Activated CD4-positive, CD25-positive, alpha-beta regulatory T cell treated with anti-CD3 and anti-CD28 coated beads, Interleukin-2, amount 50 U/mL, for 16 hours (primary cell): ENCODE data around the gene SHC2.
"Not testable (repeated sequence)": the region's sequence is repeated elsewhere in the genome, so short reads cannot be mapped to it uniquely, and the experiment has no call there.

Experiments used
- DNase-seq: peaks from one replicate; pipeline ENCODE4 v3.0.0-alpha.2; 2020; ENCODE audit warnings: low read depth, low spot score

SHC2 gene

DNA sequence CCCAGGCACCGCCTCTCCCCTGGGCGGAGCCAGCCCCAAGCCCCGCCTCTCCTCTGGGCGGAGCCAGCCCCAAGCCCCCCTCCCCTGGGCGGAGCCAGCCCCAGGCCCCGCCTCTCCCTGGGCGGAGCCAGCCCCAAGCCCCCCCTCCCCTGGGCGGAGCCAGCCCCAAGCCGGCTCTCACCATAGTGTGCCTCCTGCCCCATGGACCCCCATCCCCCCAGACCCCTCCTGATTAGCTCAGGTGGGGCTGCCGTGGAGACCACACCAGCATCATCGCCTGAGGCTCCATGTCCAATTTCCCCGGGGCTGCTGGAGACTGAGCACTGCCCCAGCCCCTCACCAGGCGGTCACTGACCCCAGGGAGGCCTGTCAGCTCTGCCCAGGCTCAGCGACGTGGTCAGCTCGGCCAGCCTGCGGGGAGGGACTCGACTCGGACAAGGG lies 31.3 kb upstream of the SHC2 start:
- no peak for DNase-seq

DNA sequence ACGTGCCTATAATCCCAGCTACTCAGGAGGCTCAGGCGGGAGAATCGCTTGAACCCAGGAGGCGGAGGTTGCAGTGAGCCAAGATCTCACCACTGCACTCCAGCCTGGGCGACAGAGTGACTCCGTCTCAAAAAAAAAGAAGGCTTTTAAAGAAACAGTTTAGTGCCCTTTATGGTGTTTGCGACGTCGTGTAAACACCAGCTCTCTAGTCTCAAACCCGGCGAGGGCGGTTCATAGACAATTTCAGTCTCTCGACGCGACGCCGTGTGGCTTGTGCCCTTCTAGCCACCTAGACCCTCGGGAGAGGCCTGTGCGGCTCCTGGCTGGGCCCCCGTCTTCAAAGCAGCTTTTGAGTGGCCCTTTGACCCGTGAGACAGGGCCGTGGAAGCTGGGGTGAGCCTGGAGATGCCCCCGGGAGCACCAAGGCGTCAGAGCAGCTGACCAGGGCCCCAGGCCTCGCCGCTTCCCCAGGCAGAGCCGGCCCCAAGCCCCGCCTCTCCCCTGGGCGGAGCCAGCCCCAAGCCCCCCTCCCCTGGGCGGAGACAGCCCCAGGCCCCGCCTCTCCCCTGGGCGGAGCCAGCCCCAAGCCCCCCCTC lies 30.4 kb upstream of the SHC2 start:
- DNase-seq = no peak

DNA sequence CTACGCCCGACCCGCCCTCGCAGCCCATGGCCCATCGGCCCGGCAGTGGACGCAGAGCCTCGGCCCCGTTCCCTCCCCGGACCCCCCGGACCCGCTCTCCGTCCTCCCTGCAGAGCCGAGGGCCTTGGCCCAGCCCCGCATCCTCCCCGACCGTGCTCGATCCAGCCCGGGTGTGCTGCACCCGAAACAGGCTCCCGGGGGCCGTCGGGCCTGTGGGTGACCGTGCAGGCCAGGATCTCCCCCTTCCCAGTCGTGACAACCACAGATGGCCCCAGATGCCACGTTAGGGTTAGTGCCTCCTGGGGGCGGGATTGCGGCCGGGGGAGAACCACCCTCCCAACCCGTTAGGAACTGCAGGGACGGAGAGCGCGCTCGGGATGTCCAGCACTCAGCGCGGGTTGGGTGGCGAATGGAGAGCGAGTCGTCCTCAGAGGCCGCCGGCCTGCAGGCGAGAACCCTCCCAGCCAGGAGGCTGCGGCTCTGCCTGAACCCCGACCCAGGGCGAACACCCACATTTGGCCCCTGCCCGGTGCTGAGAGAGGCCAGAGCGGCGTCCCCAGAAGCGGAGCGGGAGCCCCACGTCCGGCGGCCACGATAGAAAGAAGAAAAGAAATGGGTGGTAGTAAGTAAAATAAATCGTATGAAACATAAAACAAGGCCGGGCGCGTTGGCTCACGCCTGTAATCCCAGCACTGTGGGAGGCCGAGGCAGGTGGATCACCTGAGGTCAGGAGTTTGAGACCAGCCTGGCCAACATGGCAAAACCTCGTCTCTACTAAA lies 28.8 kb upstream of the SHC2 start:
- DNase-seq = no peak

DNA sequence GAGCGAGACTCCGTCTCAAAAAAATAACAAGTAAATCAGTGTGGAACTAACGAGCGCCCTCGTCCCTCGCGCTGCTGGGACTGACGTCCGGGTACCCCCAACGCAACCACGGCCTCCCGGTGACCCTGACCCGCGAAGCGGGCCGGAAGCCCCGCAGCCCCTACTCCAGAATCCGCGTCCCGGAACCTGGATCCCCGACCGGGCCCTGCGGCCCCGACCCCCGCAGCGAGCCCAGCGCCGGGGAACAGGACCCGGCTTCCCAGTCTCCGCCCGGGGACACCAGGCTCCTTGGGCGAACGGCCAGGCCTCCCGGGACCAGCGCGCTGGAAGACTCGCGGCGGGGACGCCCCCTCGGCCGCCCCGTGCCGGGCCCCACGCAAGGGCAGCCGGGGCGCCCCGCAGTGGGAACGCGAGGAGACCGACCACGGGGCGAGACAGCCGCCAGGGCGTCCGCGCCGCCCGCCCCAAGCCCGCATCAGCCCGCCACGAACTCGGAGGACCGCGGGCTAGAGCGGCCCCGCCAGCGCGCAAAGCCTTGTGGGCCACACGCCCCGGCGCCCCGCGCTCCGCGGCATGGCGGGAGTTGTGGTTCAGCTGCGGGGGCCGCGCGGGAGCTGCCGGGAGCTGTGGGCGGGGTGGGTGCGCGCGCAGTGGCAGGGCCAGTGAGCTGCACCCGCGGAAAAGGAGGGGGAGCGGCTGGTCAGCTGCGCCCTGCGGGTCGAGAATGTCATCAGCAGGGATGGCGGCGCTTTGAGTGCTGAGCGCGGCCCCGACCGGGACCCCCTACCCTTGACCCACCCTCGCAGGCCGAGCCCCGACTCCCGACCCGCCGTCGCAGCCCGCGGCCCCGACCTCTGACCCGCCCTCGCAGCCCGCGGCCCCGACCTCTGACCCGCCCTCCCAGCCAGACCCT lies 27.9 kb upstream of the SHC2 start:
- peak; percentile 84 for DNase-seq

DNA sequence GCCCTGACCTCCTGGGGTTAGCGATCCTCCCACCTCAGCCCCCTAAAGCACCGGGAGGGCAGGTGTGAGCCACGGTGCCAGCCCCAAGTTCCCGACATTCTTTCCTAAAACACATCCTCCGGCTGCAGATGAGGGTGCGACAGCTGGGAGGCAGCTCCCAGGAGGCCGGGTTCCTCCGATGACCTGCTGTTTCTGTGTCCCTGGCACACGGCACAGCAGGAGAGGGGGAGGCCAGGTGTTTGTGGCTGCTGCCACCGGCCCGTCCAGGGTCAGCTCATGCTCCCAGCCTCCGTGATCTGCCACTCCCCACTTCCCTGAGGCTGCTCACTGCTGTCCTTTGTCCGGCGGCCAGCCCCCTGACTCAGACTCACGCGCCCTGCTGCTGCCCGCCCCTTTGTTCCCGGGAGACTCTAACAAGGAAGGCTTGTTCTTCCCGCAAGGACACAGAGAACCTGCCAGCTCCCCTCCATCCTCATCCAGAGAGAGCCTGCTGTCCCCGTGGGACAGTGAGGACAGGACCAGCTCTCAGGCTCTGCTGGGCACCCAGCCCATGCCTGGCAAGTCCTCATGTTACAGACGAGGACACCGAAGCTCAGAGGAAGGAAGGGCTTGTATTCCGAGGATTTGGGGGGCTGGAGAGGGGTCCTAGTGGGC lies 24.9 kb upstream of the SHC2 start:
- DNase-seq = no peak

GRCh38 chr19:485077-485476 lies 24.2 kb upstream of the SHC2 start:
- no peak for DNase-seq

DNA sequence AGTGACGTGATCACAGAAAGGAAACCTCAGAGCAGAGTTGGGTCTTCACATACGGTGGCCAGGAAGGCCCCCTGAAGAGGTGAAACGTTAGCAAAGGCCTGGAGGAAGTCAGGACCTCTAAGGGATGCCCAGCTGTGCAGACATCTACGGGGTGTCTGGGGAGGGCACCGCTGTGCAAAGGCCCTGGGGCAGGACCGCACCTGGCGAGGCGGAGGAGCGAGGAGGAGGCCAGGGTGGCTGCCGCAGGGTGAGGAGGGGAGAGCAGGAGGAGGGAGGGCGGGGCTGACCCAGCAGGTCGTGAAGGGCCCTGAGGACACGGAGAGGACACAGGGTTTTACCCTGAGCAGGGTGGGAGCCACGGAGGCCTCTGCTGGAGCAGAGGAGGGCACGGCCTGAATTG lies 23.7 kb upstream of the SHC2 start:
- no peak for DNase-seq

- no peak for DNase-seq
Observed at GRCh38 chr19:483332-484072, 22.7 kb upstream of the SHC2 start.

DNA sequence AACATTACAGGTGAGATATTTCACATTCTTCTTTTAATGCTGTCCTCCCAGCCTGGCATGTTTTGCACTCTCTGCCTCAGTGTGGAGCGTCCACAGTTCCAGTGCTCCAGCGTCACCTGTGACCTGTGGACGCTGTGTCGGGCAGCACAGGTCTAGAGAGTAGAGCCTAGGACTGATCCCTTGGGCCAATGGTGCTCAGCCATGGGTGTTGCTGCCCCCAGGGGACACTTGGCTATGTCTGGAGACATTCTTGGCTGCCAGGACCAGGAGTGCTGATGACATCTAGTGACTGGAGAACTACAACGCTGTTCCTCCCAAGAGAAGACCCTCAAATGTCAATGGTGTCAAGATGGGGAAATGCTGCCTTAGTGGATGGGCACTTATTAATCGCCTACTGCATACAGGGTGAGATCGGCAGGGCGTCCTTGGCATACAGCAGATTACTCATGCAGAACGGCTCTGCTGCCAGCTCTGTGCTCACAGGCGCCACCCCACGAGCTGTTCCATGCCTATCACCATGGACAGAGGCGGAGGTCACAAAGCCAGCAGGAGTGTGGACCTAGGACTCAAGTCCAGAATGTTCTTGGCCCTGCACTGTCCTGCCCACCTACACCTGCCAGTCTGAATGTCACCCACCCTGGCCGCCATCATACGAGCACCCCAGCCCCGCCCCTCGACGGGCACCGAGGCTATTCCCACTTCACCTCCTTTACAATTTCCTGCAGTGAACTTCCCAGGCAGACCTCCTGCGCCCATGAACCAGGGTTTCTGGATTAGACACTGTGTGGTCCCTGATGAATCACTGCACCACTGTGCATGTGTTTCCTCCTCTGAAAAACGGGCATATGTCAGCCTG lies 21.6 kb upstream of the SHC2 start:
- no peak for DNase-seq

GRCh38 chr19:481100-481499 lies 20.3 kb upstream of the SHC2 start:
- DNase-seq = not testable (repeated sequence)

GRCh38 chr19:480016-480855 lies 19.4 kb upstream of the SHC2 start:
- no peak for DNase-seq

DNA sequence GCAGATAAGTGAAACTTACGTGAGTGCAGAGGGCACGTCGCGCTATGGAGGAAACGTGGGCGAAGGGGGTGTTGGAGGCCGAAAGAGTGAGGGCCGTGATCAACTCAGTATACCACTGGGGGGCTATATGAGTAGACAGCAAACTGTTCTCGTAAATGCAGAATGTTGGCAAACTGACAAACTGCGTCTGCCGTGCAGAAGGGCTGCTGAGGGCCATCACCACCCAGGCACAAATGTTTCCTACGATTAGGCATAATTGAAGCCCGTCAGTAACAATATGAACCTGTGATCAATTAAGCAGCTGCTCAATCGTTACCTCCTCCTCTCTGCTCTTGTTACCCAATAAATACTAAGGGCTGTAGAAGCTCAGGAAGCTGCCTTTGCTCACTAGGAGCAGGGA lies 18.1 kb upstream of the SHC2 start:
- no peak for DNase-seq

DNA sequence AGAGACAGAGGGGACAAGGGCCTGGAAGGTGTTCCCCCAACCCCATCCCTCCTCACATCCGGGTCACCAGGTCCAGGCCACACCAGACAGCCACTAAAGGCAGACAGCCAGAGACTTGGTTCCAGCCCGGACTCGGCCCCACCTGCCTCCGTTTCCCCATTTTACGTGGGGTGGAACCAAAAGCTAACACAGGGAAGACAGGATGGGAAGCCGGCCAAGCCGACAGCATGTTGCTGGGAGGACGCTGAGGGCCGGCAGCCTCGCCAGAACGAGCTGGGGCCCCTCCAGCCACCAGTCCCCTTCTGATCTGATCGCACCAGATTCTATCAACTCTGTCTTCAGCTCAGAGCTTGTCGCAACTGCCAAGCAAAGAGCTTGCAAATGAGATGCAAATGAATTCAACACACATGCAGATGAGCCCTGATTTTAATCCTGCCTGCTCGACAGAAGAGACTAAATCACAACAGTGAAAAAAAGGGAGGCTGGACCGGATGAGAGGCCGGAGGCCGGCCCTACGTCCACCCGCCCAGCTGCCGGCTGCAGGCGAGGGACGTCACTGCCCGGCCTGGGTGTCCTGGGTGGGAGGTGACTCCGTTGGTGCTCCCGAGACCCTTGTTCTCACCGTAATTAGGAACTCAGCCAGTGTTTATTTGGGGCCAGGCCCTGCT lies 17.5 kb upstream of the SHC2 start:
- no peak for DNase-seq

- no peak for DNase-seq
Observed at GRCh38 chr19:475360-475759, 14.5 kb upstream of the SHC2 start.

- no peak for DNase-seq
Observed at GRCh38 chr19:474126-475078, 13.6 kb upstream of the SHC2 start.

GRCh38 chr19:472005-472858 lies 11.4 kb upstream of the SHC2 start:
- DNase-seq = no peak

- DNase-seq = no peak
Observed at GRCh38 chr19:470701-471100, 9.9 kb upstream of the SHC2 start.
